WERI-Rb-1 (cell line): ENCODE data around the gene CPA2.

Experiments
- DNase-seq: peaks from one replicate; pipeline ENCODE4 v3.0.0-alpha.2; 2020
- H3K27ac ChIP-seq: fragments of 250-450 bp; sonication (Bioruptor Pico); 2 replicates; pipeline ENCODE4 v1.5.1; 2020; ENCODE audit warnings: mild to moderate bottlenecking, moderate library complexity
- H3K27me3 ChIP-seq: fragments of 250-450 bp; sonication (Bioruptor Pico); 2 replicates; pipeline ENCODE4 v1.5.1; 2021; ENCODE audit warnings: mild to moderate bottlenecking, low read depth, moderate library complexity; ENCODE audit not compliant: insufficient read depth, severe bottlenecking
- H3K36me3 ChIP-seq: fragments of 250-450 bp; sonication (Bioruptor Pico); 2 replicates; pipeline ENCODE4 v1.5.1; 2020; ENCODE audit warnings: mild to moderate bottlenecking, moderate library complexity
- H3K4me3 ChIP-seq: 2 replicates; pipeline ENCODE4 v1.5.1; 2011; ENCODE audit warnings: low read depth, mild to moderate bottlenecking, control low read depth, low read length
- H3K9me3 ChIP-seq: fragments of 250-450 bp; sonication (Bioruptor Pico); 2 replicates; pipeline ENCODE4 v1.5.1; 2021; ENCODE audit warnings: mild to moderate bottlenecking, moderate library complexity; ENCODE audit not compliant: severe bottlenecking
- TF ChIP-seq, protein P1 (sequence below): IDR thresholded peaks from 2 replicates; pipeline ENCODE4 v1.5.1; 2011; ENCODE audit warnings: low read depth, mild to moderate bottlenecking, control low read depth, inconsistent platforms, low read length

Gene CPA2

DNA sequence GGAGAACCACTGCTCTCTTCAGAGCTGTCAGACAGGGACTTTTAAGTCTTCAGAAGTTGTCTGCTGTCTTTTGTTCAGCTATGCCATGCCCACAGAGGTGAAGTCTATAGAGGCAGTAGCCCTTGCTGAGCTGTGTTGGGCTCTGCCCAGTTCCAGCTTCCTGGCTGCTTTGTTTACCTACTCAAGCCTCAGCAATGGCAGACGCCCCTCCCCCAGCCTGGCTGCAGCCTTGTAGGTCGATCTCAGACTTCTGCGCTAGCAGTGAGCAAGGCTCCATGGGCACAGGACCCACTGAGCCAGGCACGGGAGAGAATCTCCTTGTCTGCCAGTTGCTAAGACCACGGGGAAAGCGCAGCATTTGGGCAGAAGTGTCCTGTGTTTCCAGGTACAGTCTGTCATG is 12.1 kb upstream of the CPA2 start:
- no peak for DNase-seq
- Histone ChIP-seq H3K4me3 (no peak overlapping the region), H3K9me3 (peaks cover 14% of the 10 kb centered on the region), H3K36me3 (no peaks in the 10 kb centered on the region), H3K27me3 (no peaks in the 10 kb centered on the region), H3K27ac (no peak overlapping the region)
- TF ChIP-seq, protein P1, sequence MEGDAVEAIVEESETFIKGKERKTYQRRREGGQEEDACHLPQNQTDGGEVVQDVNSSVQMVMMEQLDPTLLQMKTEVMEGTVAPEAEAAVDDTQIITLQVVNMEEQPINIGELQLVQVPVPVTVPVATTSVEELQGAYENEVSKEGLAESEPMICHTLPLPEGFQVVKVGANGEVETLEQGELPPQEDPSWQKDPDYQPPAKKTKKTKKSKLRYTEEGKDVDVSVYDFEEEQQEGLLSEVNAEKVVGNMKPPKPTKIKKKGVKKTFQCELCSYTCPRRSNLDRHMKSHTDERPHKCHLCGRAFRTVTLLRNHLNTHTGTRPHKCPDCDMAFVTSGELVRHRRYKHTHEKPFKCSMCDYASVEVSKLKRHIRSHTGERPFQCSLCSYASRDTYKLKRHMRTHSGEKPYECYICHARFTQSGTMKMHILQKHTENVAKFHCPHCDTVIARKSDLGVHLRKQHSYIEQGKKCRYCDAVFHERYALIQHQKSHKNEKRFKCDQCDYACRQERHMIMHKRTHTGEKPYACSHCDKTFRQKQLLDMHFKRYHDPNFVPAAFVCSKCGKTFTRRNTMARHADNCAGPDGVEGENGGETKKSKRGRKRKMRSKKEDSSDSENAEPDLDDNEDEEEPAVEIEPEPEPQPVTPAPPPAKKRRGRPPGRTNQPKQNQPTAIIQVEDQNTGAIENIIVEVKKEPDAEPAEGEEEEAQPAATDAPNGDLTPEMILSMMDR, result no peak

DNA sequence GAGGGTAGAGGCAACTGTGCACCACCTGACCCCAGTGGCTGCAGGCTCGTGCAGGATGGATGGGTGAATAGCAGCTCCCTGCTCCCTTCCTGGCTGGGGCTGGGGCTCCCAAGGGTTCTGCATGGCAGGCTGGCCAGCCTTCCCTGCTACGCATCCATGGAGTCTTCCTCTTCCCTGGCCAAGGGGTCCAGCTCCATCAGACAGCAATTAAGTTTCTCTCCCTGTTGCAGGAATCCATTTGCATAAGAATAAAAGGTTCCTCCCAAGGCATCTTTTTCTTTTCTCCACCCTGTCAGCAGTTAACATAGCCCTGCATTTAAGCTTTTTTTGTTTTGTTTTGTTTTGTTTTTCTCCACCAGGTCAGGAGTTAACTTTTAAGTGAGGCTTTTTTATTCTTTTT is 10.0 kb upstream of the CPA2 start:
- H3K27ac ChIP-seq, result no peak overlapping the region
- no peaks in the 10 kb centered on the region for H3K36me3 ChIP-seq
- TF ChIP-seq, protein P1, result no peak
- H3K4me3 ChIP-seq, result no peak overlapping the region
- no peaks in the 10 kb centered on the region for H3K27me3 ChIP-seq
- H3K9me3 ChIP-seq, result peaks cover 14% of the 10 kb centered on the region
- no peak for DNase-seq

DNA sequence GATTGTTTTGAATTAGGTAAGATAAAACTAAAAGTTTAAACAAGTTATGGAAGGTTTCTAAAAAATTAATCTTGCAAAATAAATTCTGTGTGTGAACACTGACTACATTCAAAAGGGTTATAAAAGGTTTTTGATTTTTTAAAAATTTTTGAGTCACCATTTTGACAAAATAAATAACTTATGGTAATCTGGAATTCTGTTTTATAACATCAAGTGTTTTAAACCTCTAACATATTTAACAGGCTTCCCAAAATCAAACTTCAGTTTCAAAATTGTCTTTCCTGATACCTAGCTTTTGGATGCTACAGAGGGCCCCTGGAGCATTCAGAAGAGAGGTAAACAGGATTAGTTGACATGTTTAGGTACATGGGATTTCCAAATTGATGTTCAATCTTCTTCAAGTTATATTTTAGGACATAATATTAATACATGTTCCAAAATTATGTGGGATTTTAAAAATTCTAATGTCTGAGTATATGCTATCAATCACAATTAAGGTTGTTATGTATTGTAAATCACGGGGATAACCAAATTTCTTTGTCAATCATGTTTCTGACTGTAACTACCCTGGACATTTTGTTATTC is 8.1 kb upstream of the CPA2 start:
- Histone ChIP-seq H3K36me3 (no peaks in the 10 kb centered on the region), H3K9me3 (peaks cover 14% of the 10 kb centered on the region), H3K27ac (no peak overlapping the region), H3K27me3 (no peaks in the 10 kb centered on the region), H3K4me3 (no peak overlapping the region)
- TF ChIP-seq, protein P1, result no peak
- no peak for DNase-seq

DNA sequence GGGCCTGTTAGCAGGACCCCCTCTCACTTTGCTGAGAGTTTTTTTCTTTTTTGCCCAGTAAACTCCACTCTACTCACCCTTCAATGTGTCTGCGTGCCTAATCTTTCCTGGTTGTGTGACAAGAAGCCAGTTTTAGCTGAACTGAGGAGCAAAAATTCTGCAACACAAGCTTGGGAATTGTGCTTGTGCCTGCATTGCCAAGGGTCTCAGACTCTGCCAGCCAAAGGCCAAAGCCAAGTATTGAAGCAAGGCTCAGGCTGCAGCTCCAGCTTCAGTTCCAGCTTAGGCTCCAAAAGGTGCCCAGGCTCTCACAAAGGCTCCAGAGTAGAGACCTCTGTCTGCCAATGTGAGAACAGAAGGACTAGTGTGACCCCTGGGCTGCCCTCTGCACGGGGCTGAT is 4.2 kb upstream of the CPA2 start:
- no peak overlapping the region for H3K4me3 ChIP-seq
- no peaks in the 10 kb centered on the region for H3K27me3 ChIP-seq
- TF ChIP-seq, protein P1, result no peak
- no peak overlapping the region for H3K27ac ChIP-seq
- no peak for DNase-seq
- H3K36me3 ChIP-seq, result no peaks in the 10 kb centered on the region
- H3K9me3 ChIP-seq, result peaks cover 14% of the 10 kb centered on the region

DNA sequence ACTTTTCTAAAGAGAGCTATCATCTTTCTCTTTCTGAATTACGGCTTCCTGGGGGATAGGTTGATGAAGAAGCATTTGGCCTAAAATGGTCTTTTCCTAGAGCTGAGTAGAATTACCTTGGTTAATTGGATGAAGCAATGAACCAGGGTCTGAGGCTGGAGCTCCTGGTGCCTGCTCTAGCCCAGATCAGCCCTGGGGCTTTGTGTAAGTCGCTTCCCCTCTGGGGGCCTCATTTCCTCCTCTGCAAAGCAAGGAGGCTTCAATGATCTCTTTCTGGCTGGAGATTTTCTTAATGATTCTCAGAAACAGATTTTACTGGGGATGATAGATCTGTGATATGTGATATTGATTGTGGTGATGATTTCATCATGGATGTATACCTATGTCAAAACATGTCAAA is 3.5 kb upstream of the CPA2 start:
- TF ChIP-seq, protein P1, result no peak
- H3K27ac ChIP-seq, result no peak overlapping the region
- DNase-seq, result peak; percentile 37
- no peaks in the 10 kb centered on the region for H3K27me3 ChIP-seq
- no peaks in the 10 kb centered on the region for H3K36me3 ChIP-seq
- H3K4me3 ChIP-seq, result no peak overlapping the region
- peaks cover 9% of the 10 kb centered on the region for H3K9me3 ChIP-seq

DNA sequence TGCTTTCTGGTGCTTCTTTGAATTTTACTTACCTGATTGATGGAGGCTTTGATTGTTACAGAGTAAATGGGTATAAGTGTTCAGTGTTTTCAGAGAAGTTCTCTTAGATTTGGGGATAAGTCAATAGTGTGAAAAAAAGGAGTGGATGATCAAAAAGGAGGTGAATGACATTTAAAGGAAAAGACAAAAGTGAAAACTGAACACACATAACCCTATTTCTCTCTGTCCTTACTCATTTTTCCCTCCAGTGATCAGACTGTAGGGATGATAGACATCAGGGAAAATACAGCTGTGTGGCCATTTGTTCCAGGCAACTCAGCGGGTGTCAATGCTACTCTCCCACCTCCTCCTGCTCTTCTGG is 278 bp downstream of the CPA2 start:
- Histone ChIP-seq H3K36me3 (no peaks in the 10 kb centered on the region), H3K9me3 (peaks cover 3% of the 10 kb centered on the region), H3K27me3 (no peaks in the 10 kb centered on the region), H3K27ac (no peak overlapping the region), H3K4me3 (no peak overlapping the region)
- no peak for DNase-seq
- TF ChIP-seq, protein P1, result no peak
